Measurements from ENCODE around the gene RPS8.
A peak's percentile ranks its signal among the peaks of the same experiment; 100 is the strongest.
"Not testable (repeated sequence)": the region's sequence is repeated elsewhere in the genome, so short reads cannot be mapped to it uniquely, and the experiment has no call there.

RPS8 gene

GRCh38 chr1:44775078-44775929 lies at the start of gene RPS8:
Gene RPS8 (plus strand): TSS chr1:44775540. CDS start chr1:44775597, 57 bp downstream.
- DNase-seq = peak; percentile 96

GRCh38 chr1:44730741-44731512 lies 44.4 kb upstream of the RPS8 start, which contains the start of gene RNU5D-1:
Gene RNU5D-1 (minus strand): TSS chr1:44731170.
- DNase-seq = peak; percentile 94

- DNase-seq = no peak
Measured at GRCh38 chr1:44733365-44733764, 42.0 kb upstream of the RPS8 start.

DNA sequence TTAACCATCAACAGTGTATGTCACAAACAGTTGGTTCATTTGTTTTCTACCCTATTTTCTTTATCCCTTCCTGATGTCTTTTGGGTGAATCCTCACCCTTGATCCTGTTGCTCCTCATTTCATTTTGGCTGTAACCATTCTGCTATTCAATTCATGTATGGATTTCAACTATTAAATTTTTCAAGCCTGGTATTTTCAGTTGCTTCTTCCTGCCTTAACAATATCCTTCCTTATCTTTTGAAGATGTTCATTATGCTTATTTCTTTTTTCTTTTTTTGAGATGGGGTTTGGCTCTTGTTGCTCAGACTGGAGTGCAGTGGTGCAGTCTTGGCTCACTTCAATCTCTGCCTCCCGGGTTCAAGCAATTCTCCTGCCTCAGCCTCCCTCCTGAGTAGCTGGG lies 41.6 kb upstream of the RPS8 start:
- no peak for DNase-seq

DNA sequence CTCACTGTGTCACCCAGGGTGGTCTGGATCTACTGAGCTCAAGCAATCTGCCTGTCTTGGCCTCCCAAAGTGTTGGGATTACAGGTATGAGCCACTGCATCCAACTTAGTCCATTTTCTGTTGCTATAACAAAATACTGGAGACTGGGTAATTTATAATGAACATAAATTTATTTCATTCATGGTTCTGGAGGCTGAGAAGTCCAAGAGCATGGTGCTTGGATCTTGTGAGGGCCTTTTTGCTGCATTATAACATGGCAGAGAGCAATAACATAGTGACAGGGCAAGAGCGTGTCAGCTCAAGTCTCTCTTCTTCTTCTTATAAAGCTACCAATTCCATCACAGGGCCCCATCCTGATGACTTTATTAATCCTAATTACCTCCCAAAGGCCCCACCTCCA lies 39.3 kb upstream of the RPS8 start:
- no peak for DNase-seq

- not testable (repeated sequence) for DNase-seq
Measured at GRCh38 chr1:44738953-44739306, 36.4 kb upstream of the RPS8 start.

- peak; percentile 98 for DNase-seq
Measured at GRCh38 chr1:44739307-44740178, 35.8 kb upstream of the RPS8 start, which contains the start of gene KIF2C. Gene KIF2C (plus strand): TSS chr1:44739837. CDS start chr1:44739933, 96 bp downstream.

DNA sequence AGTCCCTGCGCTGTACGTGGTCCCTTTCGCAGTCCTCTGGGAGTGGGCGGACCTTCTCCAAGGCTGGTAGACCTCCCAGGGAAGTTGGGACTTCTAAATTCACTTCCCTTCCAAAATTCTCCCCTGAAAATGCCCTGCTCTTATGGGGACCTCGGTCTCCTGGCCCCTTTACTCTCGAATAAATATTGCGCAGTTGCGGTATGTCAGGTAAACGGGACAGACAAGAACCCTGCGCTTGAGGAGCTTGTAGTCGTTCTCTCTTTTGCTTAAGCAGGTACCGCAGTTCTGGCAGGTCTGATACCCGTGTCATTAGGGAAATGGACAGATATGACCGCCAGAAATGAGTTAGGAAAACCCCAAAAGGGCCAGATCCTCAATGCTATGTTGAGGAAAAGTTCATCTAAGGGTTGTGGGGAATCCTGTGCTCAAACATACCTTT lies 35.1 kb upstream of the RPS8 start:
- DNase-seq = no peak

GRCh38 chr1:44743211-44743610 lies 32.1 kb upstream of the RPS8 start:
- DNase-seq = no peak

DNA sequence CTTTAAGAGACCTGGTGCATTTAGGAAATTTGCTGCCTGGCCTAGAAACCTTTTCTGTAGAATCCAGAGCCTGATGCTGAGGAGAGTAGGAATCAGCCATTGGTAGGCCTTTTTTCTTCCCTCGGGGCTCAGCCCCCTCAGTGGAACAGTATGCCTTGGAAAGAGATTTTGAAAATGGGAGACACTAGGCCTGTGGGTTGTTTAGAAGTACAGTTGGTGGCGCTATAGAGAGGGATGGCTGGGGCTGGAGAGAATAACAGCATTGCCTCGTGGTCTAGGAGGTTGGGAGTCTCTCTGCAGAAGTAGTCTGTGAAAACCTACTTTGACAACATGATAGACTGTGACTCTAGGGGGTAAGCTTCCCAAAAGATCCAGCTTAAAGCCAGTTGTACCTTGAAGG lies 27.5 kb upstream of the RPS8 start:
- no peak for DNase-seq

- DNase-seq = no peak
Measured at GRCh38 chr1:44757420-44757819, 17.9 kb upstream of the RPS8 start.

- DNase-seq = no peak
Measured at GRCh38 chr1:44759077-44759476, 16.3 kb upstream of the RPS8 start.

GRCh38 chr1:44760876-44761275 lies 14.5 kb upstream of the RPS8 start:
- no peak for DNase-seq

DNA sequence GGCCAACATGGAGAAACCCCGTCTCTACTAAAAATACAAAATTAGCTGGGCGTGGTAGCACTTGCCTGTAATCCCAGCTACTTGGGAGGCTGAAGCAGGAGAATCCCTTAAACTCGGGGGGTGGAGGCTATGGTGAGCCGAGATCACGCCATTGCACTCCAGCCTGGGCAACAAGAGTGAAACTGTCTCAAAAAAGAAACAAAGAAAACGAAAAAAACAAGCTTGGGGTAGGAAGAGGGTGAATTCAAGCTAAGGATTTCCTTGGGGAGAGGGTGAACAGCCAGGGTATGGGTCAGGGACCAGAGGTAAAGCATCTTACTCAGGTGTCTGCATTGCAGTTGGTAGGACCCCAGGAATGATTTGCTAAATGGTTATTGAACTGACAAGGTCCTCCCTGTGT lies 8.9 kb upstream of the RPS8 start:
- DNase-seq = not testable (repeated sequence)

- no peak for DNase-seq
Measured at GRCh38 chr1:44775930-44776729, 790 bp downstream of the RPS8 start.

DNA sequence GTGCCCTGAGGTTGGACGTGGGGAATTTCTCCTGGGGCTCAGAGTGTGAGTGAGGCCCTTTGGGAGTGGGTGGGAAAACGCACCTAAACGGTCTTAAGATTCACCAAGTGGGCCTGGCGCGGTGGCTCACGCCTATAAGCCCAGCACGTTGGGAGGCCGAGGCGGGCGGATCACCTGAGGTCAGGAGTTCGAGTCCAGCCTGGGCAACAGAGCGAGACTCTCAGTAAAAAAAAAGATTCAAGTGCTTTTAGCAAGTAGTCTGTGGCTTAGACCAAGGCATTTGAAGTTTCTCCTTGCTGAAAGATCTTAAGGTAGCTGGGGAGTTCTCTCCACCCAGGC lies 1.4 kb downstream of the RPS8 start:
- DNase-seq = no peak

DNA sequence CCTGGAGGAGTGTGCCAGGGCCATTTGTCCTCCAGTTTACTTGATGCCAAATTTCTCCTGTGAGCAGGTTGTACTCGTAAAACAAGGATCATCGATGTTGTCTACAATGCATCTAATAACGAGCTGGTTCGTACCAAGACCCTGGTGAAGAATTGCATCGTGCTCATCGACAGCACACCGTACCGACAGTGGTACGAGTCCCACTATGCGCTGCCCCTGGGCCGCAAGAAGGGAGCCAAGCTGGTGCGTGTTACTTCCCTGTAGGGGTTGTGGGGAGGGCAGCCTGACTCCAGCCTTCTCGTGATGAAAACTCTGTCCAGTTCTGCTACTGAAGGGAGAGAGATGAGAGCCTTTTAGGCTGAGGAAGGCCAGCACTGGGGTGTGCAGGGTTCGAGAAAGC lies 2.2 kb downstream of the RPS8 start:
- no peak for DNase-seq

DNA sequence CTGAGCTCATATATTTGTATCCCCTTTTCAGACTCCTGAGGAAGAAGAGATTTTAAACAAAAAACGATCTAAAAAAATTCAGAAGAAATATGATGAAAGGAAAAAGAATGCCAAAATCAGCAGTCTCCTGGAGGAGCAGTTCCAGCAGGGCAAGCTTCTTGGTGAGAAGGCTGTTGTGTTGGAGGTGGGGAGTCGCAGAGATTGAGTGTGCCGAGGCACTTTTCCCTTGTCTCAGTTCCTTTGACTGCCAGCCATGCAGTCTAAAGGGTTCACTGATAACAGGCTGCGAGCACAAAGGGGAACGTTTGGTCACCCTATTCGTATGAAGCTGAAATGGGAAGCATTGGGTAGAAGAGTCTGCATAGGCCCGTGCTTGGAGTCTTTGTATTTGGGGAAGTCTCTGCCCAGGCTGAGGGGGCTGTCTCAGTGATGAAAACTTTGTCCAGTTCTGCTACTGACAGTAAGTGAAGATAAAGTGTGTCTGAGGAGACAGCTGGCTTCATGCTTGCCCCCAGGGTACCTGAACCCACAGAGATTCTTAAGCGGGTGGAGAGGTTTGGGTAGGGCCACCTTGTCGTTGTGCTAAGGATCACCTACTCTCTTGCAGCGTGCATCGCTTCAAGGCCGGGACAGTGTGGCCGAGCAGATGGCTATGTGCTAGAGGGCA lies 2.8 kb downstream of the RPS8 start:
- no peak for DNase-seq

DNA sequence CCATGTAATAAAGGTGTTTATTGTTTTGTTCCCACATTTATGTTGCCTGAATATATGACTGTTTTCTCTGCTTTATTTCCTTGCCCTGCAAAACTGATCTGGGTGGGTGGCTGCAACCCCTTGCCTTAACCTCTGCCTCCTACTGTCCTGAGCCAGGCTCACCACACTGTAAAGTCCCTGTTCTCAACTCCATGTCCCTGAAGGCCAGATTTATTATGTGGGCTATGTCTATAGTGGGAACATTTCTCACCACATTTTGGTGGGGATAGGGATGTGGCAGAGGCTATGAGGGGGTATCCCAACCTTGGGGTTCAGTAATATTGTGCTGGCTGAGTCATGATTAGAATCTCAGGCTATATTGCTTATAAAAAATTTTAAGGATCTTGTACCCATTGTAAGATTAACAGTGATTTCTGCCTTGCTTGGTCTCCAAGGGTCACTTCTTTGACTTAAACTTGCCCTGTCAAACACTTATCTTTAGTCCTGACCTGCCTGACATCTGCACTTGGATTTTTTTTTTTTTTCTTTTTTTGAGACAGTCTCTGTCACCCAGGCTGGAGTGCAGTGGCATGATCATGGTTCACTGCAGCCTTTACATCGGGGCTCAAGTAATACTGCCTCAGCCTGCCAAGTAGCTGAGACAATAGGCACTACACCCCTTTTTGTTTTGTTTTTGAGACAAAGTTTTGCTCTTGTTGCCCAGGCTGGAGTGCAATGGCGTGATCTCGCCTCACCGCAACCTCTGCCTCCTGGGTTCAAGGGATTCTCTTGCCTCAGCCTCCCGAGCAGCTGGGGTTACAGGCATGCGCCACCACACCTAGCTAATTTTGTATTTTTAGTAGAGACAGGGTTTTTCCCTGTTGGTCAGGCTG lies 3.6 kb downstream of the RPS8 start:
- no peak for DNase-seq

DNA sequence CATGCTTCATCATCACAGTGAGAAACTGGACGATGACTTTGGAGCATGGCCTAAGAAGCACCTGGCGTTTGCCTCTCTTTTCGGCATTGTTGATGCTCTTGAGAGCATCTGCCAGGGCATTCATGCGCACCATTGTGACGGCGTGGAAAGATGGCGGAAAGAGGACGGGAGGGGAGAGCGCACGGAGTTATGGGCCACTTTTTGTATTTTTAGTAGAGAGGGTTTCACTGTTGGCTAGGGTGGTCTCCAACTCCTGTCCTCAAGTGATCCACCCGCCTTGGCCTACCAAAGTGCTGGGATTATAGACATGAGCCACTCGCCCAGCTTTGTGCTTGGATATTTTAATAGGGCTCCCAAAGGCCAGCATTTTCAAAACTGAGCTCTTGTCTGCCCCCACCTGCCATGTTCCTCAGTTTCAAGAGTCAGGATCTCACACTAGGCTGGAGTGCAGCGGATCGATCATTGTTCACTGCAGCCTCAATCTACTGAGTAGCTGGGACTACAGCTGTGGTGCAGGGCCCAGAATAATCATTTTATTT lies 5.3 kb downstream of the RPS8 start:
- DNase-seq = no peak
